ENCODE measurements around the gene MPO. TPM values are rescaled to one million over a fixed set of nuclear protein-coding genes. Genes with fewer than 3 reads are reported as not detected.

Gene MPO
- polyA plus RNA-seq, 4 donors = 2.8 to 10.8 (median 4.0) TPM

DNA sequence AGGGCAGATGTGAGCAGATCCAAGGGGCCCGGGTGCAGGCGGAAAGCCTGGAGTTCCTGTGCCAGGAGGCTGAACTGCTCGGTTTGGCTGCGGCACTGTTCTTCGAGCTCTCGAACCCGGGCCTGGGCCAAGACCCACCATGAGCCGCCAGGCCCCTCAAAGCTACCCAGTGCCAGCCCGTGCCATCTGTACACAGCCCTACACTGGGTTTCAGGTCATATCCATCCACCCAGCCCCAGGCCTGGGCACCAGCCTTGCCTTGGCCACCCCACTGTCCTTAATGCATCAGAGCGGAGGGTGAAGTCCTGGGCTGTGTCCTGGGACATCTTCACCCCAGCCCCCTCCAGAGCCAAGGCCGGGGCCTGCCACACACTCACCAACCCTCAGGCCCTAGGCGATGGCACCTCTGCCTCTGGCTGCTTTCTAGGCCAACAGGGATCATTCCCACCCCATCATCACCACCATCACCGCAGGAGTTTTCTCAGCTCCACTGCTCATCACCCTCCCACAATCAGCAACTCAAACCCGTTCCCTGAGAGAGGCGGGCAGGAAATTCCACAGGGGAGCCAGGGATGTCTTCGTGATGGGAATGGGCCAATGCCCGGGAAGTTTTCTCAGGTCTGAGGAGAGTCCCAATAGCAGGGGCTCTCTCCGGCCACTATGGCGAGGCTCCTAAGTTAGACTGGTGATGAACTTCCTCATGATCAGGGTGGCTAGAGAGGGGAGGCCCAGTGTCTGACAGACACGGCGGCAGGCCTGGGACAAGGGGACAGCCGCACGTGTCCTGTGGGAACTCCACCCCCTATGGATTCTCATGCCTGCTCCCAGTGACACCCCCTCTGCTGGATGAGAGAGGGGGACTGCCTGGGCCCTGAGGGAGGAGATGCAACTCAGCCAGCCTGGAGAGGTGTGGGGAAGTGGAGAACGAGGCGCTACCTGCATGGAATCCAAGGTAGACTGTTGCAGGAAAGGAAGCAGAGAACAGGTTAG, 38.7 kb upstream of the MPO start:
- DNase-seq (ENCODE audit: low read depth in 4 of 4, low spot score in 2 of 4) = no peak

DNA sequence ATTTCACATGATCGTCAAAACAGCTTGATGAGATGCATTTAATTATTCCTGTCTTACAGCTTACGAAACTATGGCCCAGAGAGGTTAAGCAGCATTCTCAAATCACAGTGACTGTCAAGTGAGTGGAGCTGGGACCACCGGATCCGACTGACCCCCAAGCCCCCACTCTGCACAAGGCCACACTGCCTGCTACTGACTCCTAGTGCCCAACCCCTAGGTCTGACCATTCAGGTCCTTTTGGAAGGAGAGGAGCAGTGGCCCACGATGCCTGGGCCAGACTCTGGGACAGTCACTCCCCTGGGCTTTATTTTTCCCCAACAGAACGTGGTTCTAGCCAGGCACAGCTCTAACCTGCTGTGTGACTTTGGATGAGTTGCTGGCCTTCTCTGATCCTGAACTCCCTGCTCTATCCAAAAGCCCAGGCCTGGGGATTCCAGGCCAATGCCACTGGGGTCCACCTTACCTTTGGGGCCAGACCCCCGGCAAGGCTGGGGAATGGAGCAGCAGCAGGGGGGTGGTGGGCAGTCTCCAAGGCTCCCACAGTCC, 38.0 kb upstream of the MPO start:
- no peak for DNase-seq (ENCODE audit: low read depth in 4 of 4, low spot score in 2 of 4)

DNA sequence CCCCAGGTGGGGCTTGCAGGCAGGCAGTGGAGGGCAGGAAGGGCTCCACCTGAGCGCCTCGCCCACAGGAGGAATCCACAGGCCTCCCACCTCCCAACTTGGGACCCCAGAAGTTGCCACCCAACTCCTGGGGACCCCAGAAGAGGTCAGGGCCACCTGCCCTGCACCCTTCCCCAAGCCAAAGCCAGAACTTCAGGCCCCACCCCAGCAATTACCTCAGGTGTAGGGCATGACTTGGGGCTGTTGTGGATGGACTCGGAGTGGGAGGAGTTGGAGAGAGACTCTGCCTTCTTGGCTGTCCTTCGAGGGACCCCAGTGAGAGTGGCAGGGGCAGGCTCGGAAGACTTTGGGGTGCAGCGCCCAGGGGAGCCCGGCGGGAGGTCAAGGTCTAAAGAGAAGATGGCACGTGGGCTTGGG, 37.3 kb upstream of the MPO start:
- DNase-seq (ENCODE audit: low read depth in 4 of 4, low spot score in 2 of 4) = no peak

DNA sequence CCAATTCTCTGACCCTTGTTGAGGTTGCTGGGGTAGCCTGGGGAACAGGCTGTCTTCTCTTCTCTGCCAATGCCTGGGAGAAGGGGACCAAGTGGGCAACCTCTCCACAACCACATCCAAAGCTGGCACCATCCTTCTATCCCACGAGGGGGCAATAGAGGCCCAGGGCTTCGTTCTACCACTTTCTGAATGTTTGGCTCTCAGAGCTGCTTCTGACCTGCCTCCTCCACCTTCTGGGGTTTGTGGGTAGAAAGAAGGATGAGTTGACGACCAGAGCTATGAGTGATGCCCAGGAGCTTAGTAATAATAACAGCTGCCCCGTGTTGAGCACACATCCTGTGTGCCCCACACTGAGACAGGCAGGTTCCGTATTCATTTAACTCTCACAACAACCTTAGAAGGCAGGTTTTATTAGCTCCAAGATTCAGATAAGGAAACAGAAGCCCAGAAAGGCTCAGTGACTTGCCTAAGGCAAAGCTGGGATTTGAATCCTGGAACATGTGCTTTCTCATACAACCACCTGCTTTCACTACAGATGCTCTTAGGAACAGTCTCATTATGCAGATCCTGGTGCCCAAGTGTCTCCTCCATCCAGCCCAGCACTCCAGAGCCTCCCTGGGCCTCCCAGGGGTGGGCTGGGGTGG, 36.8 kb upstream of the MPO start:
- DNase-seq (ENCODE audit: low read depth in 4 of 4, low spot score in 2 of 4) = no peak

DNA sequence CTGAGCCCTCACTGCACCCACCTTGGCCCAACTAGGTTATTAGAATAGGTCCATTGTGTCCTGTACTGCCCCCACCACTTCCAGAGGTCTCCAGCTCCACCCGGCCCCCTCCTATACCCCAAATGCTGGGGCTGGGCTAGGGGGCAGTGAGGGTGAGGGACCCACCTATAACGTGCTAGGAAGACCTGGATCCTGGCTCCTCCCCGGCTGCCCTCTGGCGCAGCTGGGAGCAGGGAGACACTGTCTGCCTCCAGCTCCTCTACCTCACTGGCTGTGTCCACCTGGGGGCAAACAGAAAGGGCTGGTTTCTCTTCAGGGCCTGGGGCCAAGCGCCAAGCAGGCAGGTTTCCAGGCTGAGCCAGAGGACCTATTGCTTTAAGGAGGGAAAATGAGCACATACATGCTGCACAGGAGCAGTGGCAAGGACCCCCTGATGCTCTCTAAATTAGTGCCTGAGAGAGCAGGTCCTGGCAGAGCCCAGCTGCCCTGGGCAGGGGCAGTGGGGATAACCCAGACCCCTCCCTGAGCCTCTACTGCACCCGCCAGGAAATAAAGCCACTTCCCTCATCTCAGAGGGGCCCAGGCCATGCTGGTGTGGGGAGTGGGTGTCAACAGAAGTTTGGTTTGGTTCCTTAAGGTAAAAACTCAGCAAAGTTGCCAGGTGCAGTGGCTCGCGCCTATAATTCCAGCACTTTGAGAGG, 35.7 kb upstream of the MPO start:
- no peak for DNase-seq (ENCODE audit: low read depth in 4 of 4, low spot score in 2 of 4)

DNA sequence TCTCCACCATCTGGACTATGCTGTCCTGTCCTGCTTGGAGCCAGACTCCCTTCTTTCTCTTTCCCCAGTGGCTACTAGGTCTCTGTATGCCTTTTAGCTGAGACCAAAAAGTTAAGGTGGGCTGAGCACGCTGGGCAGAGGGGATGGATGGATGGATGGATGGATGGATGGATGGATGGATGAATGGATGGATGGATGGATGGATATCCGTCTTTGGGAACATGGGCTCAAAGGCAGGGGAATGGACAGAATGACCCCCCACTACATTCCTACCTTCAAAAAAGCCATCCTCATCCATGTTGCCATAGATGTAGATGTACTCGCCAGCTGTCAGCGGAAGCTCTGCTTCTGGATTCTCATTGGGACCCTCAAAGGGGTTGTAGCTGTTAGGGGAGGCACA, 35.0 kb upstream of the MPO start:
- DNase-seq (ENCODE audit: low read depth in 4 of 4, low spot score in 2 of 4) = no peak

DNA sequence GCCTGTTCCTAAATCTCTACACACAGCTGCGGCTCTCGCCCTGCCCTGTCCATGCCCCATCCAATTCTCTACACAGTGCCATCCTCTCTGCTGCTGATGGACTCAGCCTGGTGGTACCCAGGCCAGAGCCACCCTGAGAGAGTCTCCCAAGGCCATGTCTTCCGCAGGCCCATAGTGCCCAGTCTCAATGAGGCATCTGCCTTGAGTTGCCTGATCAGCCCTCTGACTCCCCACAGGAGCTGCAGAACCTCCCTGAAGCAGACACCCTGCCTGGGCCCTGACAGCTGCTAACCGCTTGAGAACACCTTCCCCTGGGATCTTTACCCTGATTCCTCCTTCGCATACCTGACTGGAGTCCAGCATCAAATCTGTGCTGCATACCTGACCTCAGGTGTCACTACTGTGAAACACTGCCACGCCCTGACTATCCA, 34.6 kb upstream of the MPO start:
- no peak for DNase-seq (ENCODE audit: low read depth in 4 of 4, low spot score in 2 of 4)

DNA sequence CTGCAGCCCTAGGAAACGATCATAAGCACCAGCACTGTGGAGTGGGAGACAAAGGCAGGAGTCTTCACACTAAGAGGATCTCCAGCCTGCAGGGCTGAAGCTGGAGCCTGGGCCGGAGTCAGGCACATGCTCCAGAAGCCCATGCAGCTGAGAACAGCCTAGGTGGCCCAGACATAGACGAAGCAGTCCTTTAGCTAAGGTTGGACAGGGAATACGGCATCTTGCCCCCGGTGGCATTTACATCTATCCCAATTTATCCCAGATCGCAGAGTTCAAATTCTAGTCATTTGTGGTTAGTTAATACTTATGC, 33.9 kb upstream of the MPO start:
- DNase-seq (ENCODE audit: low read depth in 4 of 4, low spot score in 2 of 4) = no peak

DNA sequence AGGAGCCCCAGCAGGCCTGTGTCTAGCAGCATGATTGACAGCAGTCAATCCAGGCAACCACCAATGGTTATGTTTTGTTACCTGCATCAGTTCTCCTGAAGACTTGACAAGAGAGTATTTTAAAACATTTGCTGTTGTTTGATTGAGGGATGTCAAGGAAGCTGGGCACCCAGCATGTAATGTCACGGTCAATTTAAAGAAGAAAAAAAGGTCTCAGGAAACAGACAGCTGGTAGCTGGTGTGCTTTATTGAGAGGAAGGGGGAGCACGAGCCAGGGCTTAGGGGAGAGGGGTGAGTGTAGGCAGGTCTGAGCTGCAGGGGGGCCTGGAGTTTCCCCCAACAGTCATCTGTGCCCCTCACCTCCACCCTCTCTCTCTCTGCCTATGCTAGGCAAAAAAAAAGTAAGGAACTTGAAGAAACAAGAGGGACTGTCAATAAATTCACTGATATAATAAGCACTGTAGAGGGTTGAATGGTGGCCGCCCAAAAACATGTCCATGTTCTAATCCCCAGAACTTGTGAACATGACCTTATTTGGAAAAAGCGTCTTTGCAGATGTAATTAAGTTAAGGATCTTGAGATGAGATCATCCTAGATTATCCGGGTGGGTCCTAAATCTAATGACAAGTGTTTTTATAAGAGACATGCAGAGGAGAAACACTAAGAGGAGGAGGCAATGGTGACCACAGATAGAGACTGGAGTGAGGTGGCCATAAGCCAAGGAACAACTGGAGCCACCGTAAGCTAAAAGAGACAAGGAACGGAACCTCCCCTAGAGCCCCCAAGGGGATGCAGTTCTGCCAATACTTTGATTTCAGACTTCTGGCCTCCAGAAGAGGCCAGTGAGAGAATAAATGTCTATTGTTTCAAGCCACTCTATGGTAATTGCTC, 33.3 kb upstream of the MPO start:
- DNase-seq (ENCODE audit: low read depth in 4 of 4, low spot score in 2 of 4) = no peak

DNA sequence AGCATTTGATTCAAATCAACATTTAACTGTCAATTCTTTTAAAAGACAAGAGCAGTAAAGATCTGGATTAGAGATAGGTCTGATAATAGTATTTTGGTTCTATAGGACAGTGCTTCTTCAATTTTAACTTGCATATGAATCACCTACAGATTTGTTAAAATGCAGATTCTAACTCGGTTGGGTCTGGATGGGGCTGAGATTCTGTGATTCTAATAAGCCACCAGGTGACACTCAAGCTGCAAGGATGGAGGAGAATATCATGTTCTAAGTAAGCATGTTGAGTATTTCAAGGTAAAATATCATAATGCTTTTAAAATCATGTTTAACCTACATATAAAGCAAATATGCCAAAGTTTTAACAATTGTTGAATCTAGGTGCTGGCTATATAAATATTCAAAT, 32.1 kb upstream of the MPO start:
- no peak for DNase-seq (ENCODE audit: low read depth in 4 of 4, low spot score in 2 of 4)

DNA sequence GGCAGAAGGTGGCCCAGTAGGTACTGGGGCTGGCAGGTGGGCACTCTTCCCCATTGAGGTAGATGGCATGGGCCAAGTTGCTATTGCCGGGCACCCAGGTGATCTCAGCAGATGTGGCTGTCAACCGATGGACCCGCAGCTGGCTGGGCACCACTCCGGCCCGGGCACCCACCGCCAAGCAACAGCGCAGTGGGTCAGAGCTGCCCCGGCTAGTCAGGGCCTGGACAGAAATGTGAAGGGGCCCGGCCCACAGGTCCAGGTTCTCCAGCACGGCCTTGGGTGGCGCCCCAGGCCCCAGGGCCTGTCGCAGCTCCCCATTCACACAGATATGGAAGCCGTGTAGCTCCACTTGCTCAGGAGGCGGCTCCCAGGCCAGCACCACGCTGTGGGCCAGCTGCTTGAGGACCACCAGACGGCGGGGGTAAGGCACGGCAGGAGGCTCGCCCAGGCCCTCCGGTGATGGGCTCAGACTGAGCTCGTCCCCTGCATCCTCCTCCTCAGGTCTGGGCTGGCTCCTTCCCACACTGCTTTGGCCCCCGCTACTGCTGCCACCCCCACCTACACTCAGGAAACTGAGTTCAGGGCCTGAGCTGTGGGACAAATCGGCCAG, 31.4 kb upstream of the MPO start:
- no peak for DNase-seq (ENCODE audit: low read depth in 4 of 4, low spot score in 2 of 4)

DNA sequence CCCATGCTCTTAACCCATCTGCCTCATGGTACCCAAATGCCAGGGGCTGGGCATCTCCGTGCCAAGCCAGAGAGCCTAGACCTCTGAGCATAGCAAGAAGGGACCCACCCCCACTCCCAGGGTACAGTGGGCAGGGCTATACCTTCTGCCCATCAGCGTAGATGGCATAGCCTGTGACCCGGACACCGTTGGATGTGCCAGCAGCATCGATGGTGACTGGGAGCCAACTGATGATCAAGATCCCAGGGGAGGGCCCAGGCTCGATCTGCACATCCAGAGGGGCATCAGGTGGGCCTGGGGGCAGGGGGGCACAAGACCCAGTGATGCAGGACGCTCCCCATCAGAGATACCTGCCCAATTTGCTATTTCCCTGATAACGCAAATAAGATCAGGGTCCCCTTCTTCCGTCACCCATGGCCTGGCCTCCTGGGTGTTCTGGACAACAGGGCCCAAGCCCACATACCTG, 30.7 kb upstream of the MPO start:
- DNase-seq (ENCODE audit: low read depth in 4 of 4, low spot score in 2 of 4) = no peak

DNA sequence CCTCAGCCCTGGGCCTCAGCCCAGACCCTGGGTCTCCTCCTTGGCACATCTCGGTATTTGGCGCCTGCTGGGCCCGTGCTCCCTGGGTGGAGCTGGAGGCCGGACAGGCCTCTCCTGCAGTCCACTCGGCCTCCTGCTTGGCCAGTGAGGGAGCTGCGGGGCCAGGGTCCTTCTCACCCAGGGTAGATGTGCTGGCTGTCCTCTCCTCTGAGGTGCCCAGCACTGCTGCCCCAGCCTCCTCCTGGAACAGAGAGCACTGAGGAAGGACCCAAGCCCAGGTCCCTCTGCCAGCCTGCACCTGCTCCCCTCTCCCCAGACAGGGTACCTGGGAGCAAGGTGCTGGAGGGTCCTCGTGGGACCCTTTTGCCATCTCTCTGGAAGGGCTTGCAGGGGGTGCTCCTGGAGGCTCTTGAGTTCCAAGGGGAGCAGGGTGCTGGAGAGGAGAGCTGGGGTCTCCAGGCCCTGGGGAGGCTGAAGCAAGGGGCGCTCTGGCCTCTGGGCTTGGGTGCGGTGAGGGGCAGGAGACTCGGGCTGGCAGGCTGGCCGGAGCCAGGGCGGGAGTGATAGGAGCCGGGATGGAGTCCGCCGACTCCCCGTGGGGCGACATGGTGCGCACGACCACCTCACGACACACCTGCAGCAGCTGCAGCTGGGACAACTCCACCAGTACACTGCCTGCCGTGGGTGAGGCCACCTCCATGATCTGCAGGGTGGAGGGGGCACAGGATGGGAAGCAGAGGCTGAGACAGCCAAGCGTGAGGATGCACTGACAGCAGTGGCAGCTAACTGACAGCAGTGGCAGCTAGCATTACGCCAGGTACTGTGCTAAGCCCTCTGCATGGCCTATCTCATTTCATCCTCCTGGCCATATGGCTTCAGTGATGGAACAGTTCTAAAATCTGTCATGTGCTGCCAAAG, 30.0 kb upstream of the MPO start:
- DNase-seq (ENCODE audit: low read depth in 4 of 4, low spot score in 2 of 4) = no peak

DNA sequence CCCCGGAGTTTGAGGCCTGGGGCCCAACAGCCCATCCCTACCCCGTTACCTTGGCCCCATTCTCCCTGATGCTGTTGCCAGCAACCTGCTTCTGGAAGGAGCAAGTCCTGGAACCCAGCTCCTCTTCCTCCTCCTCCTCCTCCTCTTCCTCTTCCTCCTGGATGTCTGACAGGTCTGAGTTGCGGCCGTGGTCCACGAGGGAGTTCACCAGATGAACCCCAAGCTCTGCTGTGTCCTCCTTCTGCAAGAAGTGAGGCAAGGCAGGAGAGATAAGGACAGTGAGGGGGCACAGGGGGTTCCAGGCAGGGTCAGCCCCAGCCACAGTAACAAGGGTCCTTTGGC, 29.2 kb upstream of the MPO start:
- DNase-seq (ENCODE audit: low read depth in 4 of 4, low spot score in 2 of 4) = no peak

DNA sequence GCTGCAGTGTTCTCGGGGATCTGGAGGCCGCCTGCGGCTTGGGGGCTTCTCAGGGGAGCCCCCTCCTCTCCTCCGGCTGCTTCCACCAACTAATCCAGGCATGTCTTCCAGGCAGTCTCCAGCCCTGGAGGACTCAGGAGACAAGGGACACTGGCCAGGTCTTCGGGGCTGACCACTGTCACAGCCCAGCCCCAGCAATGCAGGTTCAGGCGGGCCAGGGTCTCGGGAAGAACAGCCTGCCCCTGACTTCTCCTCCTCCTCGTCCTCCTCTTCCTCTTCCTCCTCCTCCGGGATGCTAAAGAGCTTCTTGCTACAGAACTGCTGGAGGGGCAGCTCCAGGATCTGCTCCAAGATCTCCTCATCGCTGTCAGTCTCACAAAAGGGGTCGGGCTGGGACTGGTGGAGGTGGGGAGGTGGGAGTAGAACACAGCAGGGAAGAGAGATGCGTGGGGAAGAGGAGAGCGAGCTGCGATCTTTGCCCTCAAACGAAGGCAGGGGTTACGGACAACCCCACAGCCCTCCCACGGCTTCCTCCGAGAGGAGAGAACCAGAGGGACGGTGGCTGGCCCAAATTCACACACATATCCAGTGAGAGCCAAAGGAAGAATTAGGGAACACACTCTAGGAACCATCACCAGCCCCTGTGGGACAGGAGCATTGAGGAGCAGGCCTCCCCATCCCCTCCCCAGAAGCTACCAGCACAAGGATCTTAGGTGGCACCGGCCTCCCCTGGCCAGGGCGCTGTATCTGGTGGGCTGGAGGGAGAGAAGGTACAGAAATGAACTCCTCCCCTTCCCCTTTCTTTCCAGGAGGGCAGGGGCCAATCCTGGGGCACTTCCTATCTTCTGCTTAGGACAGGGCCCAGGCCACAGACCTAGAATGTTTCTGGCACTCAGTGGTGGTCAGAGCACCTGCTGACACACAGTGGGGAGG, 28.5 kb upstream of the MPO start:
- no peak for DNase-seq (ENCODE audit: low read depth in 4 of 4, low spot score in 2 of 4)

DNA sequence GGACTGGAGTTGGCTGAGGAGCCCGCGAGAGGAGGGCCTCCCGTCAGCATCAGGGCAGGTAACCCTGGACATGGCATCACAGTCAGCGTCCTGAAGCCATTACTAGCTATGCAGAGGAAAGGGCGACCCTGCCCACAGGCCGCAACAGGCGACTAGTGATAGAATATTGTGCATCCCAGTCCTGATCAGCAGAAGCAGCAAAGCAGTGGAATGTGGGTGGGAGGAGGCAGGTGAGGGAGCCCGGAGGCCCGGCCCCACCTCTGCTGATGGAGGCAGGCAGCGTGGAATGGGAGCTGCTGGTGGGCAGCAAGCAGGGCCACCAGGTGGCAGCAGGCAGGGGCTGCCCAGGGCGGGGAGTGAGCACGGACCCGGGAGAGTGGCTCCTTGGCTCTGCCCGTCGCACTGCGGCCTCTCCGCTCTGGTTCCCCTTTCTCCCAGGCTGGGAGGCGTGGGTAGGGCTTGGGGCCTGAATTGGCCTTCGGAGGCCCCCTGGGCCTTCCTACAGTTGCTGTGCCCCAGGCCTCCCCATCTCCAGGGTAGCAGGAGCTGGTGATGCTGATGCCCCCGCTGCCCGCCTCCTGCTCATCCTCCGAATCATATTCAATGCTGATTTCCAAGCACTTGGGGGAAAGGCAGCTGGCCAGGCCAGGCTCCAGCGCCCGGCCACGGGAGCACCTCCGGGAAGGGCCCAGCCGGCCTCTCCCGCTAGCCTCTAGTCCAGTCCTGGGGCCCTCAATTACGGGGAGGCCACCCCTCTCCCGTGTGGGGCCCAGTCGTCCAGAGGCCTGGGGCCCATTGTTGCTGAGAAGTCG, 27.6 kb upstream of the MPO start:
- DNase-seq (ENCODE audit: low read depth in 4 of 4, low spot score in 2 of 4) = no peak
